ENCODE data around the gene HAUS7.
A peak's percentile ranks its signal among the peaks of the same experiment; 100 is the strongest.

Gene HAUS7

DNA sequence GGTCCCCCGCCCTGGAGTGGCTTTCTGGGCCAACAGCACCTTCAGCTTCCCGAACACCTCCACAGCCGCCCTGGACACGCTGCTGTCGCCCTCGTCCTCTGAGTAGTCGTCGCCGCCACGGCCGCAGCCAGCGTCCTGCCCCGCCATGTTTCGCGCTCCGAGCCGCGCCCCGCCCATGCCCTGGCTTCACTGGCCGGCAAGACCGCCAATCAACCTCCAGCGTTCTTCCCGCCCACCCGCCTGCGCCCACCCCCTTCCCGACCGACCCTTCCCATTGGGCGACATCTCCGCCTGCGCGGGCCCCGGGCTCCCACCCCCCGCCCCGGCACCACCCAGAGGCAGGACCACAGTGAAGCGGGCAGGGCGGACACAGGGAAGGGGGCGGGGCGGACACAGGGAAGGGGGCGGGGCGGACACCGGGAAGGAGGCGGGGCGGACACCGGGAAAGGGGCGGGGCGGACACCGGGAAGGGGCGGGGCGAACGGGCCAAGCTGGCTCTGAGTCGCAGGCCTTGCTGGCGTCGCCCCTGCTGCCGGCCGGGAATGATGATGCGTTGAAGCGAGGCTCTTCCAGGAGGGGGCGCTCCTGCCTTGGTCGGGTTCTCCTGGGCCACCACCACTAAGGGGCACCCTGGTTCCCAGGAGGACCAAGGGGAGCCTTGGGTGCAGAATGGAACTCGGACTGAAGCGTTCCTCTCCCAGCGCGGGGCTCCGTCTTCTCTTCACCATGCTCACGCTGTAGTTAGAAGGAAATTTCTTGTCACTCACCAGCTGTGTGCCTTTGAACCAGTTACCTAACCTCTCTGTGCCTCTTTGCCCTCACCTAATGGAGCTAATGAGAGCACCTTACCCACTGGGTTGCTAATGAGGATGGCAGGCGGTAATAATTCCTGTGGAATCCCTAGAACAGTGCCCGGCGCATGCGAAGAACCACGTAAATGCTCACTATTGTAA is at the start of gene HAUS7:
TSS of gene HAUS7 (minus strand) at position 166 of the 953 bp plus-strand sequence. CDS start at position 147, 19 bp downstream.
- H3K36me3 ChIP-seq, result peaks cover 0 to 24% (median 7%) of the 10 kb centered on the region in 11 experiments; a peak in 11 of 22 replicates
- peaks cover 0 to 45% (median 38%) of the 10 kb centered on the region in 11 experiments; a peak in 17 of 22 replicates for H4K20me1 ChIP-seq
- H3K4me3 ChIP-seq, result peak within 1 kb of the TSS; percentile 64 to 78 (median 77)
- peaks cover 6 to 47% (median 40%) of the 10 kb centered on the region in 10 experiments for H3K4me1 ChIP-seq
- peak within 1 kb of the TSS; percentile 44 to 84 (median 79); a peak in 21 of 22 replicates for H3K27ac ChIP-seq
- peak within 1 kb of the TSS; percentile 75 to 94 (median 85) for H3K4me2 ChIP-seq
- peak within 1 kb of the TSS; percentile 69 to 87 (median 82) for H3K9ac ChIP-seq
- no peak for TF ChIP-seq Cebpa-rat (IDR thresholded peaks at IDR 0.05)
- peaks cover 0 to 4% (median 0%) of the 10 kb centered on the region in 11 experiments; a peak in 4 of 22 replicates for H3K9me3 ChIP-seq (replicated peaks in 1 of 11)
- peaks cover 12 to 58% (median 36%) of the 10 kb centered on the region in 11 experiments; a peak in 20 of 22 replicates for H3K27me3 ChIP-seq

GRCh38 chrX:153519569-153520286 is 49.4 kb upstream of the HAUS7 start:
- Histone ChIP-seq H4K20me1 (peaks cover 0 to 50% (median 9%) of the 10 kb centered on the region in 11 experiments; a peak in 8 of 22 replicates), H3K4me1 (peaks cover 0 to 35% (median 15%) of the 10 kb centered on the region in 10 experiments; a peak in 14 of 20 replicates), H3K36me3 (no peaks in the 10 kb centered on the region), H3K27me3 (peaks cover 89 to 100% (median 99%) of the 10 kb centered on the region in 11 experiments), H3K9me3 (replicated peaks in 1 of 11) (peaks cover 0 to 3% (median 0%) of the 10 kb centered on the region in 11 experiments; a peak in 1 of 22 replicates), H3K9ac (no peak overlapping the region), H3K4me3 (no peak overlapping the region), H3K4me2 (no peak overlapping the region), H3K27ac (no peak overlapping the region)
- TF ChIP-seq Cebpa-rat (IDR thresholded peaks at IDR 0.05), result no peak

DNA sequence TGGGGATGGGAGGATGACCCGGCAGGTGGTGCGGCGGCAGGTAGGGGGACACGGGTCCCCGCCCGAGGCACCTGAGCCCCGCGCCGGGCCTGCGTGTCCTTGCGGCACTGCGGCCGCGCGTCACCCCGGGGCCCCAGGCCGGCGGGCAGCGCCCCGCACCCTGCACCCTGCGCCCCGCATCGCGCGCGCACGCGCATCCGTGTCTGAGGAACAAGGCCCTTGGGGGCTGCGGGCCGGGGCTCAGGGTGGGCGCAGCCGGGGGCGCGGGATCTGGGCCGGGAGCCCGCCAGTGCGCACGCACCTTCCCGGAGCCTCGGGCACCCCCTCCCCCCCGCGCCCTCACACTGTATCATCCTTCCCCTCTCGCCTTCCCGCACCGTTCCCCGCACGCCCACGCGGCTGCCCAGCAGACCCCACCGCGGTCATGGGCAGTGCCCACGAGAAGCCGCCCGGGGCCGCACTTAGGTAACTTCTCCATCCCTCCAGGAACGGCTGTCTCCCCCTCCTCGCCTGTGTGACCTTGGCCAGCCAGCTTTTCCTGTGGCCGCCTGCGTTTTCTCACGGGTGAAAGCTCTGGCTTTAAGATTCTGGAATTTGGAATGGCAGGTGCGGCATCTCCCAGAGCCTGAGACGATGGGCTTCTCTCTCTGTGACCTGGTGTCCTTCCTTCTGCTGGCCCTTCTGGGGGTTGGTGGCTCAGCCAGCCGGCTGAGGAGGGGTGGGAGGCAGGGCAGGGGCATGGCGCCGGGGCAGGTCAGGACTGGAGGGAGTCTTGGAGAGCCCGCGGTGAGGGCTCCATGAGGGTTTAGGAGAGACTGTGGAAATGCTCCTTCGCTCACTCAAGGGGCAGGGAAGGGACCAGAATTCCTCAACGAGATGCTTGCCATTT is 47.8 kb upstream of the HAUS7 start:
- no peak overlapping the region for H3K9ac ChIP-seq
- no peak overlapping the region for H3K27ac ChIP-seq
- no peak for TF ChIP-seq Cebpa-rat (IDR thresholded peaks at IDR 0.05)
- H3K4me2 ChIP-seq, result peak overlapping the region in 2 of 11 experiments; percentile 7 to 21; a peak in 1 of 22 replicates
- peaks cover 0 to 36% (median 15%) of the 10 kb centered on the region in 10 experiments; a peak in 14 of 20 replicates for H3K4me1 ChIP-seq
- no peaks in the 10 kb centered on the region for H3K36me3 ChIP-seq
- H4K20me1 ChIP-seq, result peaks cover 0 to 53% (median 9%) of the 10 kb centered on the region in 11 experiments; a peak in 9 of 22 replicates
- H3K9me3 ChIP-seq (replicated peaks in 1 of 11), result peaks cover 0 to 3% (median 0%) of the 10 kb centered on the region in 11 experiments; a peak in 1 of 22 replicates
- H3K27me3 ChIP-seq, result peaks cover 75 to 93% (median 87%) of the 10 kb centered on the region in 11 experiments
- H3K4me3 ChIP-seq, result no peak overlapping the region

DNA sequence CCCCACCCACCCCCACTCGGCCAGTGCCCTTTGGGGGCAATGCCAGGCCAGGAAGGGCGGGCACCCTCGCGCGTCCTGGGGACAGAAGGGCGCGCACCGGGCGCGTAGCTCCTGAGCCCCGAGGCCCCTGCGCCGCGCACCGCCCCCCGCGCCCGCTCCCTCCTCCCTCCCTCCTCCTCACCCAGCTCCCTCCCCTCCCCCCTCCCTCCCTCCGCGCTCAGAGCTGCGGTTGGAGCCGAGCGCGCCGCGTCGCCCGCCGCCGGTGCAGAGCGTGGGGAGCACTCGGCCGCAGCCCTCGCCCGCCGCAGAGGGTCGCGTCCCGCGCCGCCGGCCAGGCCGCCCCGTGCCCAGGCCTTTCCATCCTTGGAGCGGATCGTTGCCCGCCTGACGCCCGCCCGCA is 47.0 kb upstream of the HAUS7 start, which contains the start of gene ATP2B3:
TSS of gene ATP2B3 (plus strand) at position 220 of the 400 bp plus-strand sequence. CDS start 18,606 bp downstream, outside the sequence.
- Histone ChIP-seq H3K9ac (no peak within 1 kb of the TSS), H3K4me1 (peaks cover 0 to 36% (median 16%) of the 10 kb centered on the region in 10 experiments; a peak in 14 of 20 replicates), H3K9me3 (replicated peaks in 1 of 11) (peaks cover 0 to 3% (median 0%) of the 10 kb centered on the region in 11 experiments; a peak in 1 of 22 replicates), H3K27me3 (peaks cover 69 to 85% (median 79%) of the 10 kb centered on the region in 11 experiments), H3K27ac (no peak within 1 kb of the TSS), H4K20me1 (peaks cover 0 to 51% (median 9%) of the 10 kb centered on the region in 11 experiments; a peak in 9 of 22 replicates), H3K4me3 (no peak within 1 kb of the TSS), H3K36me3 (no peaks in the 10 kb centered on the region), H3K4me2 (peak within 1 kb of the TSS in 6 of 11 experiments; percentile 9 to 47 (median 42); a peak in 10 of 22 replicates)
- TF ChIP-seq Cebpa-rat (IDR thresholded peaks at IDR 0.05), result no peak

DNA sequence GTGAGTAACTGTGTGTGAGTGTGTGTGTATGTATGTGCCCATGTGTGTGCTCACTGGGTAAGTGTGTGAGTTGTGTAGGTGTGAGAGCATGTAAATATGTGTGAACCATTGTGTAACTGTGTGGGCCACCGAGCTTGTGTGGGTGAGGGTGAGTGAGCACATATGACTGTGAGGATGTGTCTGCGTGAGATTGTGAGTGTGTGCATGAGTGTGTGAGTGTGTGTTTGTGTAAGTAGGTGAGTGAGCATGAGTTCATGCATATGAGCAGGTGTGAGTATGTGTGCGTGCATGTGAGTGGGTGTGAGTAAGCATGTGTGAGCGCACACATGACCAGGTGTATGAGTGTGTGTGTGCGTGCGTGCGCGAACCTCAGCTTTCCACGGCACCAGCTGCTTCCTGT is 45.7 kb upstream of the HAUS7 start:
- no peak overlapping the region for H3K9ac ChIP-seq
- peaks cover 0 to 52% (median 2%) of the 10 kb centered on the region in 11 experiments; a peak in 8 of 22 replicates for H4K20me1 ChIP-seq
- no peak overlapping the region for H3K27ac ChIP-seq
- no peak overlapping the region for H3K4me3 ChIP-seq
- H3K27me3 ChIP-seq, result peaks cover 55 to 83% (median 66%) of the 10 kb centered on the region in 11 experiments
- H3K36me3 ChIP-seq, result no peaks in the 10 kb centered on the region
- H3K4me2 ChIP-seq, result peak overlapping the region in 5 of 11 experiments; percentile 11 to 47 (median 42); a peak in 8 of 22 replicates
- H3K4me1 ChIP-seq, result peaks cover 0 to 37% (median 11%) of the 10 kb centered on the region in 10 experiments; a peak in 10 of 20 replicates
- TF ChIP-seq Cebpa-rat (IDR thresholded peaks at IDR 0.05), result no peak
- peaks cover 0 to 3% (median 0%) of the 10 kb centered on the region in 11 experiments; a peak in 2 of 22 replicates for H3K9me3 ChIP-seq (replicated peaks in 1 of 11)

DNA sequence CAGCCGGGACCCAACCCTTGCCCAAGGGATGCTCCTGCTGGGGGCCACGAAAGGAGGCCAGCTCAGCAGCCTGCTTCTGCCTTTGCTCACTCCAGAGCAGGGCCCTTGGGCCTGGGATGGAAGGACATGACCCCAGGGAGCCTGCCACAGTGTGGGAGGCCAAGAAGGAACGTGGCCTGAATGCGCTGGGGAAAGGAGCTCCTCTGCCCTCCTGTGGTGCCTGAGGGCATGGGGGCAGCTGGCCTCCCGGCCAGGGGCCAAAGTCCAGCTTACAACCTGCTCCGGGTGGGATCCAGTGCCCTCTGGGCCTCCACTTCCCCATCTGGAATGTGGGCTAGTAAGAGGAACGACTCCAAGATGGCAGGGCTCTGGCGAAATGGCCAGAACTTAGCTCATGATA is 45.1 kb upstream of the HAUS7 start:
- H3K36me3 ChIP-seq, result no peaks in the 10 kb centered on the region
- peaks cover 0 to 41% (median 11%) of the 10 kb centered on the region in 10 experiments; a peak in 10 of 20 replicates for H3K4me1 ChIP-seq
- H3K27me3 ChIP-seq, result peaks cover 49 to 80% (median 60%) of the 10 kb centered on the region in 11 experiments
- H3K4me3 ChIP-seq, result no peak overlapping the region
- no peak overlapping the region for H3K9ac ChIP-seq
- TF ChIP-seq Cebpa-rat (IDR thresholded peaks at IDR 0.05), result no peak
- H3K4me2 ChIP-seq, result peak overlapping the region in 3 of 11 experiments; percentile 11 to 47 (median 18); a peak in 3 of 22 replicates
- H4K20me1 ChIP-seq, result peaks cover 0 to 57% (median 0%) of the 10 kb centered on the region in 11 experiments; a peak in 8 of 22 replicates
- H3K27ac ChIP-seq, result no peak overlapping the region
- H3K9me3 ChIP-seq (replicated peaks in 1 of 11), result peaks cover 0 to 3% (median 0%) of the 10 kb centered on the region in 11 experiments; a peak in 3 of 22 replicates

- no peak for TF ChIP-seq Cebpa-rat (IDR thresholded peaks at IDR 0.05)
- Histone ChIP-seq H3K4me2 (no peak overlapping the region), H3K27me3 (peaks cover 39 to 78% (median 48%) of the 10 kb centered on the region in 11 experiments), H3K4me1 (peaks cover 0 to 51% (median 16%) of the 10 kb centered on the region in 10 experiments; a peak in 12 of 20 replicates), H4K20me1 (peaks cover 0 to 68% (median 0%) of the 10 kb centered on the region in 11 experiments; a peak in 8 of 22 replicates), H3K4me3 (no peak overlapping the region), H3K27ac (no peak overlapping the region), H3K36me3 (no peaks in the 10 kb centered on the region), H3K9me3 (replicated peaks in 1 of 11) (peaks cover 0 to 3% (median 0%) of the 10 kb centered on the region in 11 experiments; a peak in 5 of 22 replicates), H3K9ac (no peak overlapping the region)
These were observed 43.9 kb upstream of the HAUS7 start for GRCh38 chrX:153514259-153514658.

Measured in BLaER1 treated with 17β-estradiol and CSF1 and Interleukin-3, amounts not matched to agents 10 nM and 100 nM (cell line).